ENCODE data around the gene SNCA. TPM values are rescaled to one million over a fixed set of nuclear protein-coding genes. Genes with fewer than 3 reads are reported as not detected.

The SNCA gene
- total and polyA plus RNA-seq, 2 donors from 2014 or later = 8.4 to 17.1 TPM

DNA sequence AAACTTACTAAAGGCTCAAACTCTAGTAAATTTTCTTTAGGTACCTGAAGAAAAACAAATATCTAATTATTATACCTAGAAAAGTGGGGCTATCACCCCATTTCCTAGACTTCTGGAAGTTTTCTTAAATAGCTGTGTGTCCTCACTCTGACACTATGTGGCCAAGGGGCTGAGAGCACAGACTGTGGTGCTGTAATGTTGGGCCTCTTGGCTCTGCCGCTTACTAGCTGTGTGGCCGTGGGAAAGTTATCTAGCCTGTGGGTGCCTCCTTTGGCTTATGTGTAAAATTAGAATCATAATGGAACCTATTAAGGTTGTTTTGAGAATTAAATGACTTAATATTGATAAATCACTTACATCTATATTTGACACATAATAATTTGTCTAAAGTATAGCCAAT lies 114.4 kb downstream of the SNCA start:
- no peak for FAIRE-seq
- Histone ChIP-seq H3K4me1 (ENCODE audit: control insufficient read depth in 2 of 3, insufficient read depth in 2 of 3, low read depth in 1 of 3, low read length in 3 of 3) (no peaks in the 10 kb centered on the region), H3K9ac (ENCODE audit: low read length in 3 of 3) (no peak overlapping the region), H3K4me3 (ENCODE audit: low read length in 3 of 3) (no peak overlapping the region), H3K9me3 (ENCODE audit: control insufficient read depth in 2 of 3, insufficient read depth in 1 of 3, low read length in 3 of 3) (no peaks in the 10 kb centered on the region), H3K36me3 (ENCODE audit: control insufficient read depth in 2 of 3, insufficient read depth in 3 of 3, low read length in 3 of 3) (no peaks in the 10 kb centered on the region), H3K27ac (ENCODE audit: low read depth in 2 of 2, low read length in 2 of 2) (no peak overlapping the region), H3K27me3 (ENCODE audit: control insufficient read depth, insufficient read depth, low read length) (no peaks in the 10 kb centered on the region)
- TF ChIP-seq, protein P1, sequence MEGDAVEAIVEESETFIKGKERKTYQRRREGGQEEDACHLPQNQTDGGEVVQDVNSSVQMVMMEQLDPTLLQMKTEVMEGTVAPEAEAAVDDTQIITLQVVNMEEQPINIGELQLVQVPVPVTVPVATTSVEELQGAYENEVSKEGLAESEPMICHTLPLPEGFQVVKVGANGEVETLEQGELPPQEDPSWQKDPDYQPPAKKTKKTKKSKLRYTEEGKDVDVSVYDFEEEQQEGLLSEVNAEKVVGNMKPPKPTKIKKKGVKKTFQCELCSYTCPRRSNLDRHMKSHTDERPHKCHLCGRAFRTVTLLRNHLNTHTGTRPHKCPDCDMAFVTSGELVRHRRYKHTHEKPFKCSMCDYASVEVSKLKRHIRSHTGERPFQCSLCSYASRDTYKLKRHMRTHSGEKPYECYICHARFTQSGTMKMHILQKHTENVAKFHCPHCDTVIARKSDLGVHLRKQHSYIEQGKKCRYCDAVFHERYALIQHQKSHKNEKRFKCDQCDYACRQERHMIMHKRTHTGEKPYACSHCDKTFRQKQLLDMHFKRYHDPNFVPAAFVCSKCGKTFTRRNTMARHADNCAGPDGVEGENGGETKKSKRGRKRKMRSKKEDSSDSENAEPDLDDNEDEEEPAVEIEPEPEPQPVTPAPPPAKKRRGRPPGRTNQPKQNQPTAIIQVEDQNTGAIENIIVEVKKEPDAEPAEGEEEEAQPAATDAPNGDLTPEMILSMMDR (IDR thresholded peaks at IDR 0.05; ENCODE audit: borderline replicate concordance, extremely low read depth, insufficient read depth) = no peak
- DNase-seq = no peak
- intact Hi-C loops (cut with DNase I) = no loop called here

DNA sequence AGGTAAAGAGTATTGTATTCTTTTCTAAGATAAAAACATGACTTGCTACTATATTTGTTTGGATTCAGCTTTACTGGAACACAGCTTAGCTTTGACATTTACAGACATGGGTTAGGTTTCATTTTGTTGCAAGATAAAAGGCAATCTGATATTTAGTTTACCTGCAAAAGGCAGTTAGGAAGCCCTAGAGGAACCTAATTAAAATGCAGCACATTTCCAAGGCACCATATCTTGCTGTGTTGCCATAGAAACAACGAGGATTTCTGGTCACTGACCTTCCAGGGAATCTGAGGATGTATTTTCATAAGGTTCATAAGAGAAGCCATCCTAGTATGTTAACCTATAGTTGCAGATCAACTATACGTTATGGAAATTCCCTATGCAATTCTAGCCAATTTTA lies 116.0 kb downstream of the SNCA start:
- Histone ChIP-seq H3K4me1 (ENCODE audit: control insufficient read depth in 2 of 3, insufficient read depth in 2 of 3, low read depth in 1 of 3, low read length in 3 of 3) (no peaks in the 10 kb centered on the region), H3K9ac (ENCODE audit: low read length in 3 of 3) (no peak overlapping the region), H3K27ac (ENCODE audit: low read depth in 2 of 2, low read length in 2 of 2) (no peak overlapping the region), H3K4me3 (ENCODE audit: low read length in 3 of 3) (no peak overlapping the region), H3K9me3 (ENCODE audit: control insufficient read depth in 2 of 3, insufficient read depth in 1 of 3, low read length in 3 of 3) (no peaks in the 10 kb centered on the region), H3K27me3 (ENCODE audit: control insufficient read depth, insufficient read depth, low read length) (no peaks in the 10 kb centered on the region), H3K36me3 (ENCODE audit: control insufficient read depth in 2 of 3, insufficient read depth in 3 of 3, low read length in 3 of 3) (no peaks in the 10 kb centered on the region)
- no peak for FAIRE-seq
- intact Hi-C loops (cut with DNase I) = no loop called here
- TF ChIP-seq, protein P1 (IDR thresholded peaks at IDR 0.05; ENCODE audit: borderline replicate concordance, extremely low read depth, insufficient read depth) = no peak
- no peak for DNase-seq

DNA sequence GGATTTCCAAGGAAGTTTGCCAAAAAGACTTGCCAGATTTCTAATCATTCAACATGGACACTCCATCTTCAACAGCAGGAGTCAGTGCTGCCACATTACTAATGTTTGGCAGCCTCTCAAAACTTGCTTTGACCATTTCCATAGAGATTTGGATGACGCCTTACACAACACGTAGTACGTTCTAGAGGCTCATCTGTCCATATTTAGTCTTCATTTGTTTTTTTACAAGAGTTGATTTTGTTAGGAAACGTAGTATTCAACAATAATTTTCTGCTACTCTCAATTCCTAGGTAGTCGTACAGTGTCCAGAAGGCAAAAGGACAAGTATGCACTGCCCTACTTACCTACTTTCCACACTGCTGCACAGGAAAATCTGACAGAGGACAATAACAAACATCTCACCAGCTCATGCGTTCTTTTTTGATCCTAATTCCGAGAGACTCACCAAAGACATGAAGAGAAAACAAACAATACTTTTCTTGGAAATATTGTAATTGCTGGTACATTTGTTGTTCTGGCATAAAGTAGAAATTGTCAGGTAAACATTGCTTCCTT lies 117.3 kb downstream of the SNCA start:
- Histone ChIP-seq H3K9me3 (ENCODE audit: control insufficient read depth in 2 of 3, insufficient read depth in 1 of 3, low read length in 3 of 3) (no peaks in the 10 kb centered on the region), H3K4me1 (ENCODE audit: control insufficient read depth in 2 of 3, insufficient read depth in 2 of 3, low read depth in 1 of 3, low read length in 3 of 3) (no peaks in the 10 kb centered on the region), H3K4me3 (ENCODE audit: low read length in 3 of 3) (no peak overlapping the region), H3K9ac (ENCODE audit: low read length in 3 of 3) (no peak overlapping the region), H3K36me3 (ENCODE audit: control insufficient read depth in 2 of 3, insufficient read depth in 3 of 3, low read length in 3 of 3) (no peaks in the 10 kb centered on the region), H3K27ac (ENCODE audit: low read depth in 2 of 2, low read length in 2 of 2) (no peak overlapping the region), H3K27me3 (ENCODE audit: control insufficient read depth, insufficient read depth, low read length) (no peaks in the 10 kb centered on the region)
- DNase-seq (no peak), FAIRE-seq (no peak)
- TF ChIP-seq, protein P1 (IDR thresholded peaks at IDR 0.05; ENCODE audit: borderline replicate concordance, extremely low read depth, insufficient read depth) = no peak
- intact Hi-C loops (cut with DNase I) = no loop called here

DNA sequence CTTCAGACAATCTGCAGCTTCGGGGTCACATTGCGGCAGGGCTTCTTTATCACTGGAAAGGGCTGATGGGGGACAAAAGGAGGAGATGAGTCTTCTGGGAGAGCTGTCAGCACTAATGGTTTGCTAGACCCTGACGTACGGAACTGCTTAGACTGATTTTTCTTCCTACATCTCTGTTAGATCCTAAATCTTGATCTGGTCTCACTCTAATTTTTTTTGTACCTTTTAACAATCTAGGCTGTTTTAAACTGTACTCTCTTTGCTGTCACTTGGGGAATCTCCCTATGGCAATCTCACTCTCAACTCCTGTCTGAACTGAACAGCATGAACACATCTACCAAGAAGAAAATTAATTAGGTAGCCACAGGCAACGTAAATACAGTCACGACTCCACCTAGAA lies 120.1 kb downstream of the SNCA start:
- no peak for FAIRE-seq
- TF ChIP-seq, protein P1 (IDR thresholded peaks at IDR 0.05; ENCODE audit: borderline replicate concordance, extremely low read depth, insufficient read depth) = no peak

More for the DNA sequence above, 120.1 kb downstream of the SNCA start:
- DNase-seq = no peak
- H3K36me3 ChIP-seq (ENCODE audit: control insufficient read depth in 2 of 3, insufficient read depth in 3 of 3, low read length in 3 of 3) = no peaks in the 10 kb centered on the region
- H3K9me3 ChIP-seq (ENCODE audit: control insufficient read depth in 2 of 3, insufficient read depth in 1 of 3, low read length in 3 of 3) = no peaks in the 10 kb centered on the region
- H3K4me1 ChIP-seq (ENCODE audit: control insufficient read depth in 2 of 3, insufficient read depth in 2 of 3, low read depth in 1 of 3, low read length in 3 of 3) = no peaks in the 10 kb centered on the region
- no peak overlapping the region for H3K27ac ChIP-seq (ENCODE audit: low read depth in 2 of 2, low read length in 2 of 2)
- no peak overlapping the region for H3K9ac ChIP-seq (ENCODE audit: low read length in 3 of 3)
- H3K27me3 ChIP-seq (ENCODE audit: control insufficient read depth, insufficient read depth, low read length) = no peaks in the 10 kb centered on the region
- intact Hi-C loops (cut with DNase I) = no loop called here
- H3K4me3 ChIP-seq (ENCODE audit: low read length in 3 of 3) = no peak overlapping the region
